Islet of Langerhans (tissue), 1 donor: ENCODE results near the gene ZNF473.

Source experiments
- FAIRE-seq: peaks from one replicate; lab custom pipeline; 2011; peaks lifted over from hg19 to GRCh38; lab: Jason Lieb, UNC

The ZNF473 gene

DNA sequence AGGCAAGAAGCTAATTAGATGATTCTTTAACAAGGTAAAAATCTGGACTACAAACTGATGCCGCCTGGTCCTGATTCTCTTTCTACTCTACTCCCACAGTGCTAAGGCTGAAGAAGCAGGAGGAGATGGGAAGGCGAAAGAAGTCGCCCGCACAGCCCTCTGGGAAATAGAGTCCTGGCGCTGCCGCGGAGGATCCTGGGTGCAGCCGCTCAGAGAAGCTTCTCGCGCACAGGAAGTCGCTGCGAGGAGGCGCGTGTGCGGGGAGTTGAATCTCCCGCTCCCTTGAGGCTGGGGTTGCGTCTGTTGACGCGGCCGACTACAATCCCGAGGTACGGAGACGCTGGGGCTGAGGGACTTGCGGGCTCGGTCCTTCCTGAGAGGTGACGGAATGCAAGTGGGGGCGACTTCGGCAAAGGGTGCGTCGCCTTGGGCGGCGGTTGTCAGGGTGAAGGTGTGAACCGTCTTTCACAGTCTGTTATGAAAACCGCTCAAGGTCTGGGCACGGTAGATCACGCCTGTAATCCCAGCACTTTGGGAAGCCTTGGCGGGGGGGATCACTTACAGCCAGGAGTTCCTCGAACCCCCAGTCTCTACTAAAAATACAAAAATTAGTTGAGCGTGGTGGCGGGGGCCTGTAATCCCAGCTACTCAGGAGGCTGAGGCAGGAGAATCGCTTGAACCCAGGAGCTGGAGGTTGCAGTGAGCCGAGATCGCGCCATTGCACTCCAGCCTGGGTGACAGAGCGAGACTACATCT, at the start of gene ZNF473:
Gene ZNF473 (plus strand): TSS at position 212 of the 756 bp plus-strand sequence. CDS start 5,078 bp downstream, outside the sequence.
- FAIRE-seq = no peak

- FAIRE-seq = no peak
These were observed 49.3 kb upstream of the ZNF473 start for GRCh38 chr19:49976496-49976895.

DNA sequence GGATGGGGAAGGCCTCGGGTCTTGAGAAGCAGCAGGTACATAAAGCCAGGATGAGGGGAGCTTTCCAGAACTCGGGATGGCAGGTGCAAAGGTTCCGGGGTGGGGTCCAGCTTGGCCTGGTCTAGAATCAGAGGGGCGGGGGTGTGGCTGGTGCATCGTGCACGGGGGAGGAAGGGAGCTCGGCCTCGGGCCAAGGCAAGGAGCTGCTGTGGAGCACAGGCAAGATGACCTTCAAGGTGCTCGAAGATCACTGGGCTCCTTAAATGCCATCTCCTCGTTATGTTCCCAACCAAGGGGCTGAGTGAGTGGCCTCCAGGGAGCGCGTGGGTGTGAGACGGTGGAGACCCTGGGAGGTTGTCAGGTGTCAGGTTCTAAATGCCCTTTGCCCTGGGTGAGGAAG, 48.7 kb upstream of the ZNF473 start:
- FAIRE-seq = no peak

DNA sequence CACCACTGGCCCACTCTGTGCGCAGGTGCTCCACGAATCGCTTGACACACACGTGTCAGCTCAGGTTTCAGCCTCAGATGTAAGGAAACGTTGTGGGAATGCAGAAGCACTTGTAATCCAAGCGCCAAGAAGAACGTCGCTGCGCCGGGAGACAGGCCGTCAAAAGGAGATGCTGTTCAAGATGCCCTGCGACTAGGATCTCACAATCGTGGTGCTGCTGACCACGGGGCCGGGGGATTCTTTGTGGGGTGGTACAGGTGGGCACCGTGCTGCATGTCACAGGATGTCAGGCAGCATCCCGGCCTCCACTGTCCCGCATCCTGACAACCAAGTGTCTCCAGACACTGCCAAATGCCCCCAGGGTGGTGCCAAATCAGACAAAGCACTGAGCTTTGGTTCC, 47.9 kb upstream of the ZNF473 start:
- FAIRE-seq = no peak

DNA sequence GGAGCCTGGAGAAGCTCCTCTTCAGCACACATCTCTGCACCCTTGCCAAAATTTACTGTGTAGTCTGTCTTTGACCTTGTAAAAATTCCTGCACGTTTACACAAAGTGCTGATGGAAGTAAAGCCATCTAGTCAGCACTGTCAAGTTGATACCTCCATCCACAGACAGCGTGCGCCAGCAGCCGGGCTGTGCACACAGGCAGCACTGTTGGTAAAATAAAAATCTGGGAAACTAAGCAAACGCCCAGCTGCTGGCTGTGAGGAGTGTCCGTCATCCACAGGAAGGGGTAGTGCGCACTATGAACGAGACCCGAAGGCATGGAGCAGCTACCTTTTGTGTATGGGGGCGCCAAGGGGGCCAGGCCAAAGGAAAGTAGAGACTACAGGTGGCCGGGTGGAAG, 47.5 kb upstream of the ZNF473 start:
- FAIRE-seq = no peak

DNA sequence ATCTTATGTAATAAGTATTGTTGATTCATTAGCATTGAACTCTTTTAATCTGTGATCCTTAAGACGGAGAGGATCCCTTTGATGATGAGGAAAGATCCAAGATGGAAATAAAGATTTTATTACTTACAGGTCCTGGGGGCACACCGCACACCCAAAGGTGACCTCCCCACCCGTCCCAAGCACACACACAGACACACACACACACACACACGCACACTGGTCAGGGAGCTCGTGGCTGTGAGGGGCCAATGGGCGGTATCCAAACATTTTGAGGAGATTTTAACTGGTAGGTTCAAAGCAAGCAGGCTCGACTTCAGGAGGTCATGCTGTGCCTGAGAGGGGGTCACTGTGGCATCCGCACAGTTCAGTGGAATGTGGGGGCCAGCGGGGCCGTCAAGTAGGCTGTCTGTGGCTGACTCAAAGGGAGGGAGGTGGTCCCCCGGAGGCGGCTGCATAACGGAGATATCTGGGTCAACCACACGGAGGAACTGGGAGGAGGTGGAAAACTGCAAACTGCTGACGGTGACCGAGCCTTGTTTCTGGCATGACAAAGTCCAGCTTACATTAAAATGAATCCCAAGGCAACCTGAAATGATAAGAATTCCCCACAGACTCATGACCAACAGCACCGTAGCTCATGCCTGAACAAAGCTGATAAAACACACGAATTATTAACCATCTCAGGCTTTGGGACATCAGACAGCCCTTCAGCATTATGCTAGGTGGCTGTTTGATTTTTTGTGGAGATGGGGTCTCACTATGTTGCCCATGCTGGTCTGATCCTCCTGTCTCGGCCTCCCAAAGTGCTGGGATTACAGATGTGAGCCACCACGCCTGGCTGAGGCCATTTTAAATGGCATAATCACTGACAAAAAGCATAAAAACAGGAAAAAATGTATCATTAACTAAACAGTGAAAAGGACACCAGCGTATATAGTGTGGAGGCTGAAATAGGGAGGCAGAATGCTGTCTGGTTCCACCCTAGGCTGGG, 43.9 kb upstream of the ZNF473 start:
- FAIRE-seq = no peak

- no peak for FAIRE-seq
These were observed 42.1 kb upstream of the ZNF473 start for GRCh38 chr19:49983645-49984229.

DNA sequence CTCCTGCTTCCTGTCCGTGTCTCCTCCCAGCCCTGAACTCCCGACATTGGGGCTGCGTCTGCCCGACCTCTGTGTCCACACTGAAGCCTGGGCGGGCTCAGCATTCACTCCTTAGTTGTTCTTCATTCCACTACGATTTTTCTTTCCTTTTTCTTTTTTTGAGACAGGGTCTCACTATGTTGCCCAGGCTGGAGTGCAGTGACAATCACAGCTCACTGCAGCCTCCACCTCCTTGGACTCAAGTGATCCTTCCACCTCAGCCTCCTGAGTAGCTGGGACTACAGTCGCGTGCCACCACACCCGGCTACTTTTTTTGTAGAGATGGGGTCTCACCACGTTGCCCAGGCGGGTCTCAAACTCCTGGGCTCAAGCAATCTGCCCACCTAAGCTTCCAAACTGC, 41.3 kb upstream of the ZNF473 start:
- FAIRE-seq = no peak

- FAIRE-seq = no peak
These were observed 39.9 kb upstream of the ZNF473 start for GRCh38 chr19:49985871-49986270.

- FAIRE-seq = no peak
These were observed 39.5 kb upstream of the ZNF473 start for GRCh38 chr19:49986354-49986753.

DNA sequence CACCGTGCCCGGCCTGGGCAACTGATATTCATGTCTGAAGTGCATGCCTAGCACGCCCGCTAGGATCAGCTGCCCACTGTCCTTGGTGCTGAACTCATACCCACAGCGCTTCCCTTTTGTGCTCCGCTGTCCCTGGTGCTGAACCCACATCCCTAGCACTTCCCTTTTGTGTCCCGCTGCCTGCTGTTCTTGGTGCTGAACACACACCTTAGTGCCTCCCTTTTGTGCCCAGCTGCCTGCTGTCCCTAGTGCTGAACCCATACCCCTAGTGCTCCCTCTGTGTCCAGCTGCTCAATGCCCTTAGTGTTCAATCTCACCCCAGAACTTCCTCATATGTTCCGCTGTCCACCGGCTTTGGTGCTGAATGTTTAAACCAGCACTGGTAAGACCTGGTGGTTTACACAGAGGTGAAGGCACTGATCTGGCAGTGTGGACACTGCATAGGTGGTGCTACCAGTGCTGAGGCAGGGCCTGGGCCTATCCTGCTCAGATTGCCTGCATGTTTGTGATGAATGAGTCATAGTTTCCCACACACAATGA, 38.6 kb upstream of the ZNF473 start:
- no peak for FAIRE-seq

GRCh38 chr19:49988007-49988406, 37.8 kb upstream of the ZNF473 start:
- no peak for FAIRE-seq

DNA sequence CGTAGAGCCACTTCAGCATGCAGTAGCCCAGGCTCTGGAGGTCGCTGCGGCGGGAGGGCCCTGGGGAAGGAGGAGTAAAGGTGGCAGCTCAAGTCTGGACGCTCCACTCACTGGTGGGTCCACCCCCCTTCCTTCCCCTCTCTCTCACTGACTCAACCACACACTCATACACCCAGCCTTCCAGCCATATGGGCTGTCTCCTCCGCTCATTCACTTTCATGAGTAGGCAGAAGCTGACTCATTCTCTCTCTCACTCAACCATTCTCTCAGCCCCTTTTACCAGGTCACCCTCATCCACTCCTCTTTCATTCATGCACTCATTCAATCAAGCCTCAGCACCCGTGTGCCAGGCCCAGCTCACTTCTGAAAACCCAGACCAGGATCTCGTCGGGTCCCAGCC, 37.4 kb upstream of the ZNF473 start:
- no peak for FAIRE-seq

GRCh38 chr19:49997709-49998108, 28.1 kb upstream of the ZNF473 start:
- FAIRE-seq = no peak

DNA sequence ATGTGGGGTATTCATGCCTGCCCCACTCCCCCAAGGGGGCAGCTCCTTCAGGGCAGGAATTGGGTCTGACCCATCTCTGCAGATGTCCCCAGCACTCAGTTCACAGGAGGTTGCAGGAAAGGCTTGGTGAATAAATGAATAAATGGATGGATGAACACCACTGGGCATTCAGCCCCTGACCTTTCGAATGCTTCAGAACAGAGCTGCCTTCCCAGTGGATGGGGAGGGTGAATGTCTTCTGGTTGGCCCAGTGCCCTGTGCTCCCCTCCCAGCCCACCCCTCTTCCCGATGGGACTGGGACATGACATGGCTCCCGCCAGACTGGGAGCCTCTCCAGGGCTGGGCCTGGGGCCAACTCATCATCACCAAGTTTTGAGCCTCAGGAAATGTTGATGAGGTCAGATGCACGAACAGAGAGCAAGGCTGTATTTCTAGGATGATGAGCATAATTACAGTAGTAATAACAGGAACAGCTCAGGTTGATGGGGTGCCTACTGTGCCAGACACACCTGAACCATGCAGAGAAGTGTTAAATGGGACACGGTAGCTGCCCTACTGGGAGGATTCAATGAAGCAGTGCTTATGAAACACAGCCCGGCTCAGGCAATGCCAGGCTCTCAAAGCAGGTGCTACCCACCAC, 26.3 kb upstream of the ZNF473 start:
- FAIRE-seq = no peak

- no peak for FAIRE-seq
These were observed 25.6 kb upstream of the ZNF473 start for GRCh38 chr19:50000038-50000840.

DNA sequence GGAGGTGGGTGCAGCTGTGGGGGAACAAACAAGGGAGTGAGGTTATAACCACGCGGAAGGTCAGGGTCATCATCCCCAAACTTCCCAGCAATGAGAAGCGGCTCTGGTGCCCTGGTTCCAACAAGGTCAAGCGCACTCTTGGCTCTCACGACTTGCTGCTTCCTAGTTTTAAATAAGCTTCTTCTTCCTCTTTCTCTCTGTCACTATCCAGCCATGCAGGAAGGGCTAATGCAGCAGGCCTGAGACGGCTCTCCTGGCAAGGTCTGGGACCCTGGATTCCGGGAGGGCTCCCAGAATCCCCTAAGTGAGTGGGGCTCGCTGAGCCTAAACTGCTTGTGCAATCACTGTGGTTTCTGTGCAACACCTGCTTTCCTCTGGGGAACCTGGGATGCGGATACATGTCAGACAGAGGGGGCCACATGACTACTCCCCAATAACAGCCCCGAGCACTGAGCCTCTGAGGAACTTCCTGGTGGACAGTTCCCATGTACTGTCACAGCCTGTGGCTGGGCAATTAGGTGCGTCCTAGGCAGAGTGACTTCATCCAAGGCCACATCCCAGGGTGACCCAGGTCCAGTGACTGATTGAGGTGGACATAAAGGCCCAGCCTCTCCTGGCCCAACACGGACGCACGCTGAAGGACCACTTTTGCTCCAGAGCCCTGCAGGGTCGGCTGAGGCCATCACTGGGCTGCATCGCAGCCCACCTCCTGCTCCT, 24.8 kb upstream of the ZNF473 start:
- FAIRE-seq = no peak

GRCh38 chr19:50001775-50002174, 24.0 kb upstream of the ZNF473 start:
- no peak for FAIRE-seq

DNA sequence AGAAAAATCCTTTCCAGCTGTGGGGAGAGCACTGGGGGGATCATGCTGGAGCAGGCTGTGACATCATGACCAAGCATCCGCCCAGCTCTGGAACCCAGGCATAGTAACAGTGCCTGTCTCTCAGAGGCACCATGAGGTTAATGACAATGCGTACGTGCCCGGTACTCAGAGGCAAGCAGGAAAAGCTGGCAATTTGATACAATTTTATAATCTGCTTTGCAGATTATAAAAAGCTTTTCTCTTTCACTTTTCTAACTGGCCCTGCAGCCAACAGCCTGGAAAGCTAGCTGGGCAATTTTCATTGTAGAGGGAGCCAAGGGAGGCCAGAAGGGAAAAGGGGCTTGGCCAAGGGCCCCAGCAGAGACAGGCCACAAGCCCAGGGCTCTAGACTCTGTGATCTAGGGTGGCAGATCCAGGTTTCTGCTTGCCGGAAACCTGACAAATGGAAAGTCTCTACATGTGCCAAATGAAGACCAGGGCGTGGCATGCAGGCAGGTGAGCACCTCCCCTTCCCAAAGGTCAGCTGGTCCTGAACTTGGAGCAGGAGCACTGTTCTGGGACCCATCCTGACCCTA, 23.3 kb upstream of the ZNF473 start:
- no peak for FAIRE-seq

GRCh38 chr19:50003254-50003788, 22.5 kb upstream of the ZNF473 start:
- no peak for FAIRE-seq
